GM15510 (cell line): ENCODE measurements around the gene TMC8.

Source experiments
- POLR2A ChIP-seq: IDR thresholded peaks from 3 replicates; pipeline ENCODE4 v1.6.1; 2011; ENCODE audit warnings: borderline replicate concordance; ENCODE audit not compliant: insufficient read length; ENCODE audit errors: extremely low read depth

TMC8 gene

DNA sequence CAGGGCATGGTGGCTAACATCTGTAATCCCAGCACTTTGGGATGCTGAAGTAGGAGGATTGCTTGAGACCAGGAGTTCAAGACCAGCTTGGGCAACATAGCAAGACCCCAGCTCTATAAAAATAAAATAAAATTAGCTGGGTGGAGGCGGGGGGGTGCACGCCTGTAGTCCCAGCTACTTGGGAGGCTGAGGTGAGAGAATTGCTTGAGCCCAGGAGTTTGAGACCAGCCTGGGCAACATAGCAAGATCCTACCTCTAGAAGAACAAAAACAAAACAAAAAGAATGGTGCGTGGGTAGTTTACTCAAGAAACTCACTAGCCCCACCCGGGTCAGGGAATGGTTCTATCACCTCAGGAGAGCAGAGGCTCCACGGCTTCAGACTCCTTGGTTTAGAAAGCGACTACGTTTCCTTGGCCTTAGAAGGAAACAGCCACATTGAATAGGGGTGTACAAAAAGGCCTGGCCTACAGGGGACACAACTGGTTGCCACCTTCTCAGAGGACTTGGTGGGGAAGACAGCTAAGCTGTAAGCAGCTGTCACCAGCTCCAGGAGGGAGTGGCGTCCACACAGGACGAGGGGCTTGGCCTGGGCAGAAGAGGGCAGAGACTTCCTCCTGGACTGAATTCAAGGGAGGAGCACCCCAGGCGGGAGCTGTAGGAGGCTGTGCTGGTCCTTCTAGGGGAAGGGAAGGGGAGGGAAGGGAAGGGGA, 55.6 kb downstream of the TMC8 start:
- no peak for TF ChIP-seq POLR2A

DNA sequence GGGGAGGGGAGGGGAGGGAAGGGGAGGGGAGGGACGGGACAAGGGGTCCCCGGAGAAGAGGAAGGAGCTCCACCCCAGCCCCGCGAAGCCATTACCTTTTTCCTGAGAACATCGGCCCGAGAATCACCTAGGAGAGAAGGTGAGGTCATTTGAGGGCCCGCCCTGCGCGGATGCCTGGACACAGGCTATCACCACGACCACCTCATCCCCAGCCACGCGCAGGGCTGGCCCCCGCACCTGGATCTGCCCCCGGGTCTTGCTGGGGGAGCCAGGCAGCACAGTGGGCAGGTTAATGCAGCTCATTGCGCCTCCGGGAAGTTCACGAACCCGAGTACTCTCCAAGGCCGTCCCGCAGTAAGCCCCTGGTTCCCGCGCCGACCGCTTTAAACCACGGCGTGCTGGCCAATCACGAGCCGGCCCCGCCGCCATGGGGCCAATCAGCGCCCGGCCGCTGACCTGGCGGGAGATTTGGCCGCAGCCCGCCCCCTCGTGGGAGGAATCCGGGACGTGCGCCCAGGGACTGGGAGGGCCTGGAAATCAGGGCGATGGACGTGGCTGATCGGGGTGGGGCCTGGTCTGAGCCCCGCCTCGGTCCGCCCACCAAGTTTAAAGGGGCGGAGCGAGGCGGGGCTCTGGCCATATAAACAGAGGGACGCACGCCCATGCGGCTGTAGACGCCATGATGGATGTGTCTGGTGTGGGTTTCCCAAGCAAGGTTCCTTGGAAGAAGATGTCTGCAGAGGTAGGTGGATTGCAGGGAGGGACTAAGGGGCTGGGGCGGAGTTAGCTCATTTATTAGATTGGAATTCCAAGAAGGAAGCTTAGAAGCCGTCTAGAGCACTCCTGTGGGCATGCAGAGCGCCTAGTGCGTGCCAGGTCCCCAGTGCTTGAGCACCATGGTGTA, 56.4 kb downstream of the TMC8 start, which contains the start of the genes AFMID and TK1:
Gene AFMID, plus strand, starts transcription at position 671 of the 904 bp plus-strand sequence. Its CDS starts 9 bp downstream, at position 680.
Gene TK1, minus strand, starts transcription at position 361 of the 904 bp plus-strand sequence. Its CDS starts 58 bp downstream, at position 303.
- TF ChIP-seq POLR2A = peak; percentile 88
